HG03066 (cell line): Measurements from ENCODE around the gene GPALPP1.
"Not testable (repeated sequence)": the region's sequence is repeated elsewhere in the genome, so short reads cannot be mapped to it uniquely, and the experiment has no call there.

Experiments used
- ATAC-seq: cut with Tn5 transposase; IDR thresholded peaks from one replicate; pipeline ENCODE4 v1.9.1; 2021; ENCODE audit warnings: low read depth; ENCODE audit not compliant: unreplicated experiment

GPALPP1 gene, protein sequence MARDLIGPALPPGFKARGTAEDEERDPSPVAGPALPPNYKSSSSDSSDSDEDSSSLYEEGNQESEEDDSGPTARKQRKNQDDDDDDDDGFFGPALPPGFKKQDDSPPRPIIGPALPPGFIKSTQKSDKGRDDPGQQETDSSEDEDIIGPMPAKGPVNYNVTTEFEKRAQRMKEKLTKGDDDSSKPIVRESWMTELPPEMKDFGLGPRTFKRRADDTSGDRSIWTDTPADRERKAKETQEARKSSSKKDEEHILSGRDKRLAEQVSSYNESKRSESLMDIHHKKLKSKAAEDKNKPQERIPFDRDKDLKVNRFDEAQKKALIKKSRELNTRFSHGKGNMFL

DNA sequence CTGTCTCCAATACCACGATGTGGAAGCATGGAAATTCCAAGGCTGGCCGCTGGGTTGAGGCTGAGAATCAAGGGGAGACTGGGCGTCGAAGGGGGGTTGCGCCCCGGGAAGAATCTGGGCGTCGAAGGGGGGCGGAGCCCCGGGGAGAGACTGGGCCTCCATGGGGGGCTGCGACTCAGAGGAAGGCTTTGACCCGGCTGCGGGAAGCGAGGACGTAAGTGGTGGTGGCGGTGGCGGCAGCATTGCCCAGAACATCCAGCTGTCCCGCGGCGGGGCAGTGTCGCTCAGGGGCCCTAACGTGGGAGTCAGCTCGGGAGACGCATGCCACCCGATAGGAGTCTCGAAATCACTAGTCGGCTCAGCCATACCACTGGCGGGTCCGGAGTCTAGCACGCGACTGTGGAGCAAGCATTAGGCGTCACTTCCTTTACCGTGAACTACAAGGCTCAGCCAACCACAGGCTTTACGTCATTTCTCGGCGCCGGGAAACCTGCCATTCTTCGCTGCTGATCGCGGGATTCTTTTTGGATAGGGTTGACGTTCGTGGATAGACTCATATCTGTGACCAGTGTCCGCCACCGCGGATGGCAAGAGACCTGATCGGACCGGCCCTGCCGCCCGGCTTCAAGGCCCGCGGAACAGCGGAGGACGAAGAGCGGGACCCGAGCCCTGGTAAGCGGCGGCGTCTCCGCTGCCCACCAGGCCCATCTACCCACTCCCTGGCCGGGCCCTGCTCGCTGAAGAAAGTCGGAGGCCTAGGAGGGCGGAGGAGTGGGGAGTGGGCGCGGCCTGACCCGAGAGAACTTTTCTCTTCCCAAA is at the start of gene GPALPP1, which contains the start of gene NUFIP1:
Gene GPALPP1, plus strand, starts transcription at position 468 of the 819 bp plus-strand sequence. Its CDS starts 117 bp downstream, at position 585.
Gene NUFIP1, minus strand, starts transcription at position 401 of the 819 bp plus-strand sequence. Its CDS starts 35 bp downstream, at position 366.
- peak; percentile 96 for ATAC-seq

GRCh38 chr13:44943411-44943810 is 45.9 kb upstream of the GPALPP1 start:
- ATAC-seq: not testable (repeated sequence)

- ATAC-seq: no peak
Measured at GRCh38 chr13:44951184-44951583, 38.2 kb upstream of the GPALPP1 start.

DNA sequence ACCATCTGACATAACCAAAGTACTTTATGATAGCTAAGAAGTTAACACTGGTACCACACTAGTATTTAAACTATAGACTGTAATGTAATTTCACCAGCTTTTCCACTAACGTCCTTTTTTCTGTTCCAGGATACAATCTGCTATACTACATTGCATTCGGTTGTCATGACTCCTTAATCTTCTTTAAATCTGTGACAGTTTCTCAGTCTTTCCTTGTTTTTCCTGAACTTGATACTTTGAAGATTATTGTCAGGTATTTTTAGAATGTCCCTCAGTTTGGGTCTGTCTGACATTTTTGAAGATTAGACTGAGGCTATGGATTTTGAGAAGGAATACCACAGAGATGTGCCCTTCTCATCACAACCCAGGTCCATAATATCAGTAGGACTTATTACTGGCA is 36.7 kb upstream of the GPALPP1 start:
- ATAC-seq: no peak

DNA sequence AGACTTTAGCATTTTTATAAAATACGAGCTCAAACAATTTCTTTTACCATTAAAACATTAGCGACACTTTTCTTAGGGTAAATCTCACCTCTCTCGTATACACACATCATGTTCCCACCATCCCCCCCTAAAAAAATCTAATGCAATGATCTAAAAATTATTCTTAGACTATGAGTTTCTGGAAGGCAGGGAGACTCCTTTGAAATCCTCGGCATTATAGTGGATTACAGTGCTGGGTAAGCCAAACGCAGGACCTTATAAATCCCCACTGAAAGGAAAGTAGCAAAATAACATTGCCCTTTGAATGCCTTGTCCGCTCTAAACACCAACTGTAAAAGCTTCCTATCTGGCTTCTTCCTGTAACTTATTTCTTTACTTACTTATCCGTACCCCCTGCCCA is 35.1 kb upstream of the GPALPP1 start:
- ATAC-seq: no peak

DNA sequence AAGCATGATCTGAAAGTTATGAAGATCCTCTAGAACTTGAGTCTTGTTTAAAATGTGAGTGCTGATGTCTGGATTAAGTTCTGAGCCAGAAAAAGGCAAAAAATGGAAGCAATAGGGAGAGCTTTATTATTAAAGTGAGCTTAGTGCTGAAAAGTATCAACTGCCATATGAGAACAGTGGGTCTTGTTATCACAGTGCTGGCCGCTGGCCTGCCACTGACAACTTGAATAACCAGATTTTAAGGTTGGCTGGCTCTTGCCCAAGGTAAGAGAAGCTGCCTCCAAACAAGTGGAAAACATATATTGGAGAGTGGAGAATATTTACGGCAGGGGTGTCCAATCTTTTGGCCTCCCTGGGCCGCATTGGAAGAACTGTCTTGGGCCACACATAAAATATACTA is 33.9 kb upstream of the GPALPP1 start:
- ATAC-seq: no peak

DNA sequence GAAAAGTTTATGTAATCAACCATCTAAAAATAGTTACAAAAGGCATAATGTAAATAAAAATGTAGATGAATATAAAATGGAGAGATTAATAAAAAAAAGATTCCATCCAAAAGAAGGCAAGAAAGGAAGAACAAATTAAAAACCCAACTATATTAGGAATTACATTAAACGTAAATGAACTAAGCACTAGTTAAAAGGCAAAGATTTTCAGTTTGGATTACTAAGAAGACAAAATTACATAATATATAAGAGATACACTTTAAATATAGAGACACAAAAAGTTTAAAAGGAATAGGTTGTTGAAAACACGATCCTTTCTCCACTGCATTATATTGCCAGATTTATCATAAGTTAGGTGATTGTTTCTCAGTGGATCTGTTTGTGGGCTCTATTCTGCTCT is 27.3 kb upstream of the GPALPP1 start:
- no peak for ATAC-seq

- ATAC-seq: no peak
Measured at GRCh38 chr13:44967704-44968433, 21.5 kb upstream of the GPALPP1 start.

DNA sequence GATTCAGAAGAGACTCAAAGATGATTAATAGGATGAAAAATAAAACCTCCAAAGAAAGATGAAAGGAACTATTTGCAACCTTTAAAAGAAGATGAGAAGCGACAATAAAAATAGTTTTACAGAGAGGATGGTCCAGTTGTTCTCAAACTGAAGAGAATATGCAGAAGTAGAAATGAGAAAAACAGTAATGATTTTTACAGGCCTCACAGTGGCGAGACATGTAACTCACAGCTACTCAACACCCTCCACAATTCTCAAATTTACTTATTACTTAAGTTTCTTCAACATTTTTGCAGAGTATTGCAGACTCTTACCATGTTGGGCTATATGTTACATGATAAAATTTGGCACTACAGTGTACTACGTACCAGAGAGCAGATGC is 20.9 kb upstream of the GPALPP1 start:
- no peak for ATAC-seq

DNA sequence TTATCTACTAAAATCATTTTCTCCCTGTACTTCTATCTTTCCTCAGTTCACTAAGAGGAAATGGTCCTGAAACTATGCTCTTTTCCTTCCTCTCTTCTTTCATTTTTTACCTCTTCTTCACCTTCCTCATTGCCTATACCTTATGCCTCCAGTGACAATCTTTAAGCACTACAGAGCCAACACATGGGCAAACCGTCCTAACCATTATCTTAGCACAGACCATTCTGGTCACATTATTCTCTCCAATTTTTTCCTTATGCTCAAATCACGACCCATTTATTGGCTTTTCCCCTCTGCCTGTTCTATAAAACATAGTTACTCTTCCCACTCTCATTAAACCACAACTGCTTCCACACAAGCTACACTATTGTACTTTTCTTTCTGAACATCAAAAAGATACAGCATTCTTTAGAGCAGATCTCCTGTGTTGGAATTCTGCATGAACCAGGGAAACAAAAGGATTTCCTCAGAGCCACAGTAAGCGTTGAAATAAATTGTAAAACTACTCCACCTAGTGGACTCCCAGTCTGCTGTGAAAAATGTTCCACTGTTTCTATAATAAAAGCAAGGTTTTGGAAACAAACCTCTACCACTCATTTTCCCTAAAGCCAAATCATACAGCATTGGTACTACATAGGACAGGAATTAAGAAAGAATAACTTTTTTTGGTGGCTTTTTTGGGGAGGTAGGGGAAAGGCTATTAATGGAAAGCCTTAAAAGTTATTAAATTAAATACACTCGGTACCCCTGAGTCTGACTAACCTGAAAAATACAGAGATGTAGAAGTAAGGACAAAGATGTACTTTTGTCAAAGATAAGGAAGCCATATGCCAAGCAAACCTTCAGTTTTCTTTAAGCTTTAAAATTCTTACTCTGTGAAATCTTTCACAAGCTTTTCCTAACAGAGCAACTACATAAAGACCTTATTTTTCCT is 19.5 kb upstream of the GPALPP1 start:
- no peak for ATAC-seq

- ATAC-seq: no peak
Measured at GRCh38 chr13:44971656-44972595, 17.4 kb upstream of the GPALPP1 start.

DNA sequence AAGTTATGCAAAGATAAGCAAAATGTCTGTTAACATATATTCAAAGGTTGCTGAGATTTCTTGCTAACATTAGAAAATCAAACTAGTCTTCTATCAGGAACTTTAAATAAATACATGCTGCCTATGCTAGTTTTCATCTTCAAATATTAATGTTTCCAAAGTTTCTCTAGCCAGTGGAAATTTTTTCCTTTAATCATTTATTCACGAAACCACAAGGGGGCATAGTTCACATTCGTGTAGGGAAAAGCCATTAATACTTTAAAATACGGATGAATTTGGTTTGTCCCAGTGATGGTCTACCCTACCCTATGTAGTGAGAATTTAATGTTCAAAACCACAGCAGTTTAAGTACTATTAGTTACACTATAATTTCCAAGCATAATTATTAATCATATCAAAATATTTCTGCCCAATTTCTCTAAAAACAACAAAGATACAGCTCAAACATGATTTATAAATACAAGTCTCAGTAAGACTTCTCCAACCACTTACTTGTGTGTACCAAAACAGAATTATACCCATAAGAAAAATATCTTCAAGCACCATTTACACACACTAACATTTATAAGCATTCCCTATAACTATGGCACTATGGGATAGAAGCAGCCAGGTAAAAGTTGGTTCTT is 16.3 kb upstream of the GPALPP1 start:
- ATAC-seq: no peak

- peak; percentile 57 for ATAC-seq
Measured at GRCh38 chr13:44974056-44974793, 15.1 kb upstream of the GPALPP1 start.

DNA sequence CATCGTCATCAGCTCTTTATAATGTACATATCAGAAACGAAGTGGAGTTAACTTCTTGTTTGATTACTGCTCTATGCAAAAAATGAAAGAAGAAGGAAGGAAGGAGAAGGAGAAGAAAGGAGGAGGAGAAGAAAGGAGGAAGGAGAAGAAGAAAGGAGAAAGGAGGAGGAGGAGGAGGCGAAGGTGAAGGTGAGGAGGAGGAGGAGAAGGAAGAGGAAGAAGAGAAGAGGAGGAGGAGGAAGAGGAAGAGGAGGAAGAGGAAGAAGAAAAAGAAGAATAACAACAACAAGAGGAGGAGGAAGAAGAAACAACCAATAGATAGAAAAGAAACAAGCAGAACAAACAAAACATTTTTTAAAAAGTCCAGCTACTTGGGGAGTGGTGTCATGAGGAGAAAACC is 13.1 kb upstream of the GPALPP1 start:
- ATAC-seq: no peak

DNA sequence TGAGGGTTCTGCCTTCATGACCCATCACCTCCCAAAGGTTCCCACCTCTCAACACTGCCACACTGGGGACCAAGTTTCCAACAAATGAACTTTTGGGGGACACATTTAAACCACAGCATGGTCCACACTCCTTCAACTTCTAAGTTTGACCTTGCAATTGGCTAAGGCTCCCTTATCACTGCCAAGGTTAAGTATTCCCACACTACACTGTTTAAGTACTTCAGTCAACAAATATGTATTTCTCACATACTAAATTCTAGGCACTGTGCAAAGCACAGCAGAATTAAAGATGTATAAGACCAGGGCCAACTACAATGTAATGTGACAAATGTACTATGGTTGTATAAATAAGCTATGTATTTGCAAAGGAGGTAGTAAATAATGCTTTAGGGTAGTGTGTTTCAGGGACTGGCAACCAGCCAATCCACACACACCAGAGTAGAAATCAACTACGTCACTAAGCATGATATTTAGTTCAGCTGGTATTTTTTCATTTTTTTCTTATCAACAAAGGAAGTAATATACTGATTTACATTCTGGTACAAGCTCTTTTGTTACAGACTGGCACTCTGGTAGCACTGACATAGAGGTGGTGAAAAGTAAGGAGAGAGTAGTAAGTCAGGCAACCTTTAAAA is 12.3 kb upstream of the GPALPP1 start:
- no peak for ATAC-seq

- ATAC-seq: no peak
Measured at GRCh38 chr13:44978328-44978727, 11.0 kb upstream of the GPALPP1 start.

GRCh38 chr13:44989941-44990340 is 603 bp downstream of the GPALPP1 start:
- ATAC-seq: peak; percentile 10
